Neutrophil (primary cell): ENCODE results near the gene CDRT15L2.
"Not testable (repeated sequence)": the region's sequence is repeated elsewhere in the genome, so short reads cannot be mapped to it uniquely, and the experiment has no call there.

Source experiments
- H3K27ac ChIP-seq: fragments of 200-600 bp; sonication (generic); 2 replicates; pipeline ENCODE4 v1.5.1; 2016; ENCODE audit warnings: mild to moderate bottlenecking, moderate library complexity
- H3K27me3 ChIP-seq: fragments of 200-600 bp; sonication (generic); 2 replicates; pipeline ENCODE4 v1.6.0; 2016; ENCODE audit warnings: mild to moderate bottlenecking
- H3K36me3 ChIP-seq: fragments of 200-600 bp; sonication (generic); 2 replicates; pipeline ENCODE4 v1.5.1; 2017
- H3K4me1 ChIP-seq, 2 experiments: fragments of 200-600 bp in 1 of 2; sonication (generic) in 1 of 2; 1 replicate in 1 of 2; 2 replicates in 1 of 2; pipeline versions ENCODE4 v1.5.1 to v1.6.1; 2013 to 2016; ENCODE audit warnings: low read depth in 1 of 2, low read length in 1 of 2, mild to moderate bottlenecking in 1 of 2, moderate library complexity in 1 of 2; ENCODE audit not compliant: control insufficient read depth in 1 of 2, insufficient read depth in 1 of 2
- H3K4me3 ChIP-seq, 2 experiments: fragments of 200-600 bp in 1 of 2; sonication (generic) in 1 of 2; 1 replicate in 1 of 2; 2 replicates in 1 of 2; pipeline ENCODE4 v1.5.1; 2013 to 2016; ENCODE audit warnings: low read depth in 1 of 2, low read length in 1 of 2, mild to moderate bottlenecking in 1 of 2, moderate library complexity in 1 of 2
- H3K9me3 ChIP-seq: fragments of 200-600 bp; sonication (generic); 2 replicates; pipeline ENCODE4 v1.5.1; 2016

Gene CDRT15L2

GRCh38 chr17:20579424-20579823 lies at the start of gene CDRT15L2:
Gene CDRT15L2, plus strand, starts transcription at chr17:20579724. Its CDS starts 20 bp downstream, at chr17:20579744.
- not testable (repeated sequence) for H3K4me3 ChIP-seq, H3K4me1 ChIP-seq, H3K27me3 ChIP-seq, H3K9me3 ChIP-seq, H3K36me3 ChIP-seq, H3K27ac ChIP-seq

- not testable (repeated sequence) for H3K9me3 ChIP-seq, H3K4me1 ChIP-seq, H3K36me3 ChIP-seq, H3K27ac ChIP-seq, H3K4me3 ChIP-seq, H3K27me3 ChIP-seq
These were observed 49.4 kb upstream of the CDRT15L2 start for GRCh38 chr17:20530104-20530503.

GRCh38 chr17:20532544-20533090 lies 46.9 kb upstream of the CDRT15L2 start:
- not testable (repeated sequence) for H3K9me3 ChIP-seq, H3K4me1 ChIP-seq, H3K27me3 ChIP-seq, H3K36me3 ChIP-seq, H3K27ac ChIP-seq
- H3K4me3 ChIP-seq = peak overlapping the region in 1 of 2 experiments; percentile 34

- H3K36me3 ChIP-seq, H3K27me3 ChIP-seq, H3K9me3 ChIP-seq, H3K27ac ChIP-seq, H3K4me1 ChIP-seq: not testable (repeated sequence)
- H3K4me3 ChIP-seq = peak overlapping the region in 1 of 2 experiments; percentile 16
These were observed 46.3 kb upstream of the CDRT15L2 start for GRCh38 chr17:20533206-20533605.

GRCh38 chr17:20534711-20535550 lies 44.6 kb upstream of the CDRT15L2 start:
- H3K36me3 ChIP-seq, H3K9me3 ChIP-seq, H3K27me3 ChIP-seq, H3K27ac ChIP-seq, H3K4me1 ChIP-seq, H3K4me3 ChIP-seq: not testable (repeated sequence)

GRCh38 chr17:20540414-20540813 lies 39.1 kb upstream of the CDRT15L2 start:
- H3K27me3 ChIP-seq = not testable (repeated sequence)

GRCh38 chr17:20540865-20541264 lies 38.7 kb upstream of the CDRT15L2 start:
- not testable (repeated sequence) for H3K27ac ChIP-seq, H3K9me3 ChIP-seq, H3K4me3 ChIP-seq, H3K4me1 ChIP-seq, H3K36me3 ChIP-seq, H3K27me3 ChIP-seq

More at GRCh38 chr17:20540414-20540813, 39.1 kb upstream of the CDRT15L2 start:
- not testable (repeated sequence) for H3K4me1 ChIP-seq, H3K9me3 ChIP-seq, H3K27ac ChIP-seq, H3K4me3 ChIP-seq, H3K36me3 ChIP-seq

- not testable (repeated sequence) for H3K36me3 ChIP-seq, H3K4me1 ChIP-seq, H3K9me3 ChIP-seq, H3K4me3 ChIP-seq, H3K27ac ChIP-seq, H3K27me3 ChIP-seq
These were observed 37.5 kb upstream of the CDRT15L2 start for GRCh38 chr17:20541853-20542546.

- H3K4me1 ChIP-seq, H3K27ac ChIP-seq, H3K36me3 ChIP-seq, H3K9me3 ChIP-seq, H3K4me3 ChIP-seq, H3K27me3 ChIP-seq: not testable (repeated sequence)
These were observed 31.6 kb upstream of the CDRT15L2 start for GRCh38 chr17:20547923-20548322.

- not testable (repeated sequence) for H3K27me3 ChIP-seq, H3K36me3 ChIP-seq, H3K9me3 ChIP-seq, H3K27ac ChIP-seq, H3K4me3 ChIP-seq, H3K4me1 ChIP-seq
These were observed 26.6 kb upstream of the CDRT15L2 start for GRCh38 chr17:20552920-20553319.

GRCh38 chr17:20554728-20555127 lies 24.8 kb upstream of the CDRT15L2 start:
- not testable (repeated sequence) for H3K9me3 ChIP-seq, H3K4me3 ChIP-seq, H3K4me1 ChIP-seq, H3K27me3 ChIP-seq, H3K36me3 ChIP-seq, H3K27ac ChIP-seq

- not testable (repeated sequence) for H3K4me1 ChIP-seq, H3K9me3 ChIP-seq, H3K27me3 ChIP-seq, H3K27ac ChIP-seq, H3K36me3 ChIP-seq, H3K4me3 ChIP-seq
These were observed 24.2 kb upstream of the CDRT15L2 start for GRCh38 chr17:20555135-20556010.

- not testable (repeated sequence) for H3K9me3 ChIP-seq, H3K36me3 ChIP-seq, H3K27me3 ChIP-seq, H3K4me3 ChIP-seq, H3K27ac ChIP-seq, H3K4me1 ChIP-seq
These were observed 21.4 kb upstream of the CDRT15L2 start for GRCh38 chr17:20558096-20558495.
